GM19239 (cell line): Measurements from ENCODE around the gene SMLR1.
"Not testable (repeated sequence)": the region's sequence is repeated elsewhere in the genome, so short reads cannot be mapped to it uniquely, and the experiment has no call there.

Experiments used
- DNase-seq: peaks from one replicate; pipeline ENCODE4 v3.0.0; 2011; ENCODE audit warnings: low spot score; ENCODE audit not compliant: insufficient read length
- FAIRE-seq: peaks from 2 replicates; lab custom pipeline; 2011; peaks lifted over from hg19 to GRCh38; lab: Jason Lieb, UNC

Gene SMLR1

DNA sequence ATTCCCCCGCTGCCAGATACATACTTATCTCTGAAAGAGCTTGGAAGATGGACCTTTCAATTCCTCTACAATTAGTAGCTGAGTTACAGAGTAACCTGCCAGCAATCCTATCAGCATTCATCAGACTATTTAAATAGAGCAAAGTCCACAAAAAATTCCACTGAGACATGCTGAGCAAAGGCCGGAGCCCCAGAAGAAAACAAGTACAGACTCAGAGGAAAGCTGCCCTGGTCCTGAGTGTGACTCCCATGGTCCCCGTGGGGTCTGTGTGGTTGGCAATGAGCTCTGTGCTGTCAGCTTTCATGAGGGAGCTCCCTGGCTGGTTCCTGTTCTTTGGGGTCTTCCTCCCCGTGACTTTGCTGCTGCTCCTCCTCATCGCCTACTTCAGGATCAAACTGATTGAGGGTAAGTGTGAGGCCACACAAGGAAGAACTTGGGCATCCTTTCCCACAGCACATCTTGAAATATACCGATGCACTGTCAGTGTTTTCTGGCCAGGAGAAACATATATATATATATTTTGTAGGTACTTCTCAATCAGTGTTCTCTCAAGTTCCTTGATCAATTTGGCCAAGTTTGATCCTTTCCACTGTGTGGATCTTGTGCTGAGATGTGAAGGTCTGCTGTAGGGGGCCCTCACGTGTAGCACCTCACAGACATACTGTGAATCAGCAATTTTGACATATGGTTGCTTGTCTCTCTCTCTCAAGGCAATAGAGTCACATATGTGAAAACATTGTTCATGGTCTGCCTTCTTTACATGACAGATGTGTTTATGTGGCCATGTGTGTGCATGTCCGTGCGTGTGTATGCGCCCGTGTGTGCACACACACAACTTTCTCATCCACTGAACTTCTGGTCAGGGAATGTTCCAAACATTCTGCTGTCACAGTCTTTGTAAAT is at the start of gene SMLR1:
Gene SMLR1 (plus strand): TSS at position 160 of the 903 bp plus-strand sequence. CDS start 8 bp downstream, at position 168.
- no peak for DNase-seq

DNA sequence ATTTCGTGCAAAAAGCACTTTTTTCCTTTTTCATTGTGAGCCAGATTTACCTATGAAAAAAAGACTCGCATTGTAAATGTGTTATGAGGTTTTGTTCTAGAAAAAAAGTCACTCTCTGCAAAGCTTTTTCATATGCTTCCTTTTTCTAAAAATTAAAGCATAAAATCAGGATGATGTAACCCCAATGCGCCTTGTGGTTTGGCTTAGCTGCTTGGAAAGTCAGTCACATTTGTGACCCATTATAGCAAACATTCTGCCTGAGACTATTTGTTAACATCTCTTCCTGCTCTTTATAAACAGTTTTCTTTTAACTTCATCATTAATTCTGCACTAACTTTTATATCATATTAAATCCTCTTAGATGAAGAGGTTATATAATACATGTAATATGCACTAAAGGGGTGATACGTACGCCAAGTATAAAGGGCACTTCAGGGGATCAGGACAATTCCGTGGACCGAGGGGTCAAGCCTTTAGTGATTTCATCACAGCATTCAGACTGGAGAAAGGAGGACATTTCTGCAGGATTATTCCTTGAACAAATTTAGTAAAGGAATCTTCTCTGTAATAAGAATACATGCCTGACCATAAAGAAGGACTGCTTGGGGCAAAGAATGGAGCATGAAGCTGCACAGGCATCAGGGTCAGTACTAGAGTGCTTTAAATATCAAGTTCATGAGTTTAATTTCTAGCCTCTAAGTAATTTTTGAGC is 48.1 kb upstream of the SMLR1 start:
- DNase-seq, result no peak
- FAIRE-seq, result no peak

More for the DNA sequence above, at the start of gene SMLR1:
- FAIRE-seq, result no peak

DNA sequence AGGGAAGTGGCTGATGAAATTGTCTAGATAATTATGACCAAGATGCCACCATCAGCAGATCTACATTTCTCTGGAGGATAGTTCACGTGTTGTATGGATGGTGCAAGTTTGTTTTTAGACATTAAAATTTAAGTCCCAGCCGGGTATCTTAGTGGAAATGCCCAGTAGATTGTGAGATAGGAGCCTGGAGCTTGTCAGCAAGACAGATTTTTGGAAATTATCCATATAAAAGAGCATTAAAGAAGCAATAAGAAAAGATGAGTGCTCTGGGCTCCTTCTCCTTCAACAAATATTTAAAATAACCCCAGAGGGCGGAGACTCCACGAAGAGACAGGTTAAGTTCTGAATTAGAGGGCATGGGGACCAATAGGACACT is 47.6 kb upstream of the SMLR1 start:
- FAIRE-seq (no peak), DNase-seq (no peak)

DNA sequence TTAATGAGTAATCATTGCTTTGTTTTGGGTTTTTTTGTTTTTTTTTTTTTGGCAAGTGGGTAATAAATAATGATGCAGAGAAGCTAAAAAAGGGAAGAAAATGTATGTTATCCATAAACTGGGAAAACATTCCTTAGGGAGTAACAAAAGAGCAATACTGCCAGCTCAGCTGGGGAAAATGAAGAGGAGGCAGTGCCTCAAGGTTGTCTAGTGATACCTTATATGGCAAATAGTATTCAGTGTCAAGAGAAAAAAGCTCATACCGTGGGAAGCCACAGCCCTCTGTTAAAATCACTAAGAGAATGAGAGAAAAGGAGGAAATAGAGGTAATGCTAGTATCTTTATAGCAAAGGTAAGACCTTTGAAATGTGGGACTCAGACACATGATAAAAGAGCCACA is 47.1 kb upstream of the SMLR1 start:
- DNase-seq (no peak), FAIRE-seq (no peak)

DNA sequence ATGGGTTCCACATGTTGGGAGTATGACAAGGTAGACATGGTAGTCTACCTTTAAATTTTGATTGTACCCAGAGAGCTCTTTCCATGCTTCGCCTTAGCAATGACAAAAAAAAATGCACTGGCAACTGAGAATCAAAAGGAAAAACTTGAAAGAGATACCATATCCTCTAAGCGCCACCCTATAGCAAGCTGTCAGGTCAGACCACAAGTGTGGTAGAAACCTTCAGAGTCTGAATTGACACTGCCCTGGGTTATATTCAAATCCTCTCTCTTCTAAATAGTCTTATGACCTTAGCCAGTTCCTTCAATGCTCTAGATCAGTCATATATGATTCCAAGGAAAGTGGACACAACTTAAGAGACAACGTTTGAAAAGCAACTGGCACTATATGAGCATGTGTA is 45.6 kb upstream of the SMLR1 start:
- no peak for DNase-seq
- no peak for FAIRE-seq

DNA sequence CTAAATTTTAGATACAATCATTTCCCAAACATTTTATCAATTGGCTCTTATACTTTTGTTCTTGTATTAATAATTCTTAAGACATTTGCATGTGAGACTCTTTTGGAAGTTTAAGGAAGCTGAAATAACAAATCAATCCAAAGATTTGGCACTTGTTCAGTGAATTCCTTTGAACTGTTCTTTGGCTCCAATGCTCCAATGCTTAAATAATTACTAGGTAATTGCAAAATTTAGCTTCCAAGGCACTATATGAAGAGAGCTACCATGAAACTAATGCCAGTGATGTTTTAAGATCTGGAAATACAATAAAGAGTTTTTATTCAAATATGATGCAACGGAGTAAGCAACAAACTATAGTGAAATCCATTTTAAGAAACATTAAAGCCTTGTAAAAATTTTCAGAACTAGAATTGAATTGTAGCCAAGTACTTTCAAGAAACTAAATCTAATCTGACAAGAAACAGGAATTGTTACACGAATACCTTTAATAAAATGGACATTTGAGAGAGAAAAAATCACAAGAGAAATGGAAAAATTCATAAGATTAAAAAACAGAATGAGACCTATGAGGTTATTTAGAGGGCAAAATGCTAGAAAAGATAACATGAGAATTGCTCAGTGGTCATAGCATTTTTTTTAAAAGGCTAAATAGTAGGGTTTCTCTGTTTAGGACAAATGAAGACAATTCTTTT is 43.6 kb upstream of the SMLR1 start:
- DNase-seq (no peak), FAIRE-seq (no peak)

DNA sequence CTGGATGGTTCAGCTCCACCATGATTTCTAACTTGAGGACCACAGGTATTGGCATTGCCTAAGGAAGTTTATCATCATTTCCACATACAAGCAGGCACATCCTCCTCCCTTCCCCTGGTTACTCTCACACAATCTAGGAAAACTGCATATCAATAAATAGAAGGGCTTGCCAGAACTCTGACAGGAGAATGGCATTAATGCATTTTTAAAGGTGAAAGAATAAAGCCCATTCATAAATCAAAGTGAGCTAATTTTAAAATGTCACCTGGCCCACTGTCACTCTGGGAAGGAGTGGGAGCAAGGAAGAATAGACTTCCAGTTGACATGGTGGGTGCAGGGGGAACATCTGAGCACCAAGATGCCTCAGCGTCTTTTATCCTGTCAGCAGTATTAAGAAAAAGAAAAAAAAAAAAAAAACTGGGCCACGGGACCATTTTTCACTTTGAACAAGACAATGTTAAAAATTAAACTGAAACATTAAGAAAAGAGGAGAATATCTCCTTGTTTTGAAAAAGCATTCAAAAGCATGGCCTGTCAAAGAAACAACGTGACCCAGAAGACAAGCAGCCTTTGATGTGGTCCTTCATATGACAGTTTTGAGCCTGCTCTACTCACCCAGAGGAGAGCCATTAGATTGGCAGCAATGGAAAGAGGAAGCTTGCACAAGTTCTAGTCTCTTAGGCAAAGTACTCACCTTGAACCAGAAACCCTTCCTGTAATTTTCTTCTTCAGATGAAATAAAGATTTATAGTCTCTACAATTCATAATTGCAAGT is 39.3 kb upstream of the SMLR1 start:
- FAIRE-seq (no peak), DNase-seq (no peak)

DNA sequence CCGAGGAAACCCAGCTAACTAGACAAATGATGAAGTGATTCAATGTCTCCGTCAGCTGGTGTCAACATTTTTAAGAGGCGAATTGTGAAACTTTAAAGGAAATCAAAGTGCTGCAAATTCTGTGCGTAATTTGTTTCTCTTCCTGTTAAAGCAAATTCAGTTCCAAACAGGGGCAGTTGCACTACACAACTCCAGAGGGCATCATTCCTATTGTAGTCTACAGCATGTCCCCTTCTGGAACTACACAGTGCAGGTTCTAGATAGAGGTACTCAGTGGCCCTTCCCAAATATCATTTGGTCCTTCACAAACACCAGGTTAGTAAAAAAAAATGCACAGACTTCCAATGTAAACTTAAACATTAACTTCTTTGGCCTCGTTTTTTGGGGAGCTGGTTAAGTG is 38.3 kb upstream of the SMLR1 start:
- DNase-seq (no peak), FAIRE-seq (no peak)

DNA sequence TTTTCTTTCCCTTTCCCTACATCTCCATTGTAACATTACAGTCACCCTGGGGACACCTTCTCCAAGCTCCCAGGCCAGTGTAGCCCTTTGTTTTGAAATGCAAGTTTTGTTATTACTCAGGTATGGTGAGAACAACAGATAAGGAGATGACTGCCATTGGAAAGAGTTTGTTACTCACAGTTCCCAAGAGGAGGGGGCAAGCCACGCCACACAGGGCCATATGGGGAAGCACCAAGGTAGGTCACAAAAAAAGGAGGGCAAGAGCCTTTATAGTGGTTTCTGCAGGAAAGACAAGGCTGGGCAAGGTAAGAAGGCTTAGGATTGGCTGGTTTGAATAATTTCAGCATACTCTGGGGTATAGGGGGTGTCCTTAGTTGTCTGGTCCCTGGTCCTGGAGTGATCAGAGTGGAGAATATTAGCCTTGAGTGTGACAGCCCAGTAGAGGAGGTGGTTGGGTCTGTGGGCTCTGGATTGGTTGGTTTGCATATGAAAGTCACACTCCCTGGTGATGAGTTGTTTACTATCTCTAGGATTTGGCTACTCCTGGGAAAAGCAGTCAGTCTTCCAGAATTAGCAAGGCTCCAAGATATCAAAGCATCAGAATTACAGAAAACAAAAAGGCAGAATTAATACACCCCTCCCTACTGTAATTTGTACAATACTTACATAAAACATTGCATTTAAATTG is 33.1 kb upstream of the SMLR1 start:
- FAIRE-seq (no peak), DNase-seq (no peak)

DNA sequence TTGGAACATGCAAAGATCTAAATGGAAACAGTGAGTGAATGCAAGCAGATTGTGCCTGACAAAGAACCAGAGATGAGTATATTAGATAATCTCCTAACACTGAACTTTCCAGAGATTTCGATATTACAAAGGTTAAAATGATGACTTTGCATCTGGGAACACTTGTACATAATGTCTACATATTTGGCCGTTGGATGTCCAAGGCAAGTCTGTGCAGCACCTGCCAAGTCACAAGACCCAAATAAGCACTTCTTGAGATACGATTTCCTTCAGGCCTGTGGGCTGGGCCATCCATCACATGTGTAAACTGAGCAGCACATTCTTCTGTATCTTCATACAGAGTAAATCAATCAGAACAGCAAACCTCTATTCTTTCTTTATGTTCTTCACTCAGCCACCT is 32.5 kb upstream of the SMLR1 start:
- no peak for DNase-seq
- no peak for FAIRE-seq

DNA sequence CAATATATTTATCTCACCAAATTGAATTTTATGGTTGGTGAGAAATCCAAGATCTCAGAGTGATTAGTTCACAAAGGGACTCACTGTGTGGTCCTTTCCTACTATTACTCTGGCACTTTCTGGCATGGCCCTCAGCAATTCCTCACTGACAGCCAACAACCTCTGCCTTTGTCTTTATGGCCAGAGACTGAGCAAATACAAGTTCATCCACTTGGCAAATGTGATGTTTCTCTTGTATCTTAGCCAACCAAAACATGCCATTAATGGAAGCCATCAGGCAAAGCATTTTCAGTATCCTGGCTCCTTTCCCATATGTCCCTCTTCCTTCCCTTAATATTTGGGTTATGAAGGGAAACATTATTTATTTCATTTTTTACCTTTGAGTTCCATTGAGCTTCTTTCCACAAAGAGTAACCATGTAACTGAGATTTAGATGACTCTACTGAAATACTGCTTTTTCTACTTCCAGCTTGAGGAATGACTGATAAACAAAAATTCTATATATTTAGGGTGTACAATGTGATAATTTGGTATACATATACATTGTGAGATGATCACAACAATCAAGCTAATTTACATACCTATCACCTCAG is 30.8 kb upstream of the SMLR1 start:
- FAIRE-seq, result no peak
- no peak for DNase-seq

DNA sequence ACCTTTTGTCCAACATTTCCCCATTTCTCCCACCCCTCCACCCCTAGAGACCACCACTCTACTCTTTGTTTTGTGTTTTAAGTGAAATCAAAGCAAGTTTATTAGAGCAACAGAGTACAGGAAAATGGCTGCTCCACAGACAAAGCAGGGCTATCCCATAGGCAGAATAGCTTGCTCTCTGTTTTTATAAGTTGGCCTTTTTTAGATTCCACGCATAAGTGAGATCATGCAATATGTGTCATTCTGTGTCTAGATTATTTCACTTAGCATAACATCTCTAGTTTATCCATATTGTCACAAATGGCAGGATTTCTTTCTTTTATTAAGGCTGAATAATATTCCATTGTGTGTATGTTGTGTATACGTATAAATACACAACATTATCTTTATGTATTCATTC is 30.1 kb upstream of the SMLR1 start:
- FAIRE-seq, result no peak
- DNase-seq, result no peak

DNA sequence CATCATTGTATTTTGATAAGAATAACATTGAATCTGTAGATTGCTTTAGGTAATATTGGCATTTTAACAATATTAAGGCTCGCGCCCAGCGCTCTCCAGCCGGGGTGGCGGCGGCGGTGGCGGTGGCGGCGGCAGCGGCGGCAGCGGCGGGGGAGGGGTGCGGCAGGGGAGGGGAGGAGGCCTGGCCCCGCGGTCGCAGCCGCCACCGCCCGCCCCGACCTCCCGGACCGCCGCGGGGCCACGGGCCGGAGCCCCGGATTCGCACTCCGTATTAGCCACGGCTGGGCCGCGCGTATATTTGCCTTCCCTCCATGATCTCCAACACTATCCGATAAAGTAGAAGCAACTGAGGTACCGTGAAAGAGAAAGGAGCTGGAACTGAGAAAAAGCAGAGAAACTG is 25.8 kb upstream of the SMLR1 start:
- FAIRE-seq, DNase-seq: not testable (repeated sequence)

DNA sequence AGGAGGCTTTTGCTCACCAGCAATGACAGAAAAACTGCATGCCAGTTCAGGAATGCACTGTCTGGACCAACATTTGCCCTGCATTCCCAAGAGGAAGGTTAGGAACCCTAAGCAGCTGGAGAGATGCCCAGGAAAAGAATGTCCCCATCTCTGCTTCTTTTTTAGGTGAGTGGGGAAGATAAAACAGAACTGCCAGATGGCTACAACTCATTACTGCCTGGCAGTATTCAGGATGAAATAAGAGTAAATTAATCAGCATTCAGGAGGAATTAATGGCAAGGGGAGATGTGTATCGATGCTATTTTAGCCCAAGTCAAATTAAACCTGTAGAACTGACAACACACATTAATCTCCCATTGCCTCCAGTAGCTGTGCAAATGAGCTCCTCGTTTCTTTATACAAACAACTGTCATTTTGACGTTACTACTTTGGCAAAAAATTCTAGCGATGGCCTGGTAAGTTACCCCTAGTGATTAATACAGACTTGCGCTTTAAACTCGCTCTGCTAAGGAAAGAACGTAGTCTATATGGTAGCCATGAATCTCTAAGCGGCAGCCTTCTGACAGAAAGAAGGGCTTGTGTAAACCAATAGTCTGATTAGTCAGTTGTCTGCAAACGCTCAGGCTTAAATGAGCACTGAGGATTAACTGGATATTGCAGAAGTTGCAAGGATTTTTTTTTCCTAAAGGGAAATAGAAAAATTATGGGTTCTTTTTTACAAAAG is 16.7 kb upstream of the SMLR1 start:
- DNase-seq, result no peak
- no peak for FAIRE-seq

DNA sequence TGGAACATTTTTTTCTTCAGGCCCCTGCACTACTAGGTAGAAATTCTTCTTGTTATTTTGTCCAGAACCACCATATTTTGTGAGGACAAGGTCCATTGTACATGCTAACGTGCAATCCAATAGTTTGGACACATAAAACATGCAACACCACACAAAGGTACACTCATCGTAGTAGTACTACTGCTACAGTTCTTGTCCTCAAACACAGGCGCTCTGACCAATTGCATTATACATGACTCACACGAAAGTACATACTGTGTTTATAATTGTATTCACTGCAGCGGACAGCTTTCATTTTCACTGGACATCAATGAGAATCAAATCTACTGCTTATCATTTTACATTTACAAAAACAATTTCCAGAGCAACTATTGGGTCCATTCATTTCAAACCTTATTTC is 15.3 kb upstream of the SMLR1 start:
- no peak for FAIRE-seq
- DNase-seq, result no peak

DNA sequence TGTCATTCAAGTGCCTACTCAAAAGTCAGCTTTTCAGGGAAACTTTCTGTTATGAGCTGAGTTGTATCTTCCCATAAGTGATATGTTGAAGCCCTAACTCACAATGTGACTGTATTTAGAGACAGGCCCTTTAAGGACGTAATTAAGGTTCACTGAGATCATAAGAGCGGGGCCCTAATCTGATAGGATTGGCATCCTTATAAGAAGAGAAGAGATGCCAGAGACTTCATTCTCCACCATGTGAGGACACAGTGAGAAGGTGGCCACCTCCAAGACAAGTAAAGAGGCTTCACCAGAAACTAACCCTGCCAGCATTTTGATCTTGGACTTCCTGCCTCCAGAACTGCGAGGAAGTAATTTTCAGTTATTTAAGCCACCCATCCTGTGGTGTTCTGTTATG is 12.7 kb upstream of the SMLR1 start:
- FAIRE-seq (no peak), DNase-seq (no peak)

DNA sequence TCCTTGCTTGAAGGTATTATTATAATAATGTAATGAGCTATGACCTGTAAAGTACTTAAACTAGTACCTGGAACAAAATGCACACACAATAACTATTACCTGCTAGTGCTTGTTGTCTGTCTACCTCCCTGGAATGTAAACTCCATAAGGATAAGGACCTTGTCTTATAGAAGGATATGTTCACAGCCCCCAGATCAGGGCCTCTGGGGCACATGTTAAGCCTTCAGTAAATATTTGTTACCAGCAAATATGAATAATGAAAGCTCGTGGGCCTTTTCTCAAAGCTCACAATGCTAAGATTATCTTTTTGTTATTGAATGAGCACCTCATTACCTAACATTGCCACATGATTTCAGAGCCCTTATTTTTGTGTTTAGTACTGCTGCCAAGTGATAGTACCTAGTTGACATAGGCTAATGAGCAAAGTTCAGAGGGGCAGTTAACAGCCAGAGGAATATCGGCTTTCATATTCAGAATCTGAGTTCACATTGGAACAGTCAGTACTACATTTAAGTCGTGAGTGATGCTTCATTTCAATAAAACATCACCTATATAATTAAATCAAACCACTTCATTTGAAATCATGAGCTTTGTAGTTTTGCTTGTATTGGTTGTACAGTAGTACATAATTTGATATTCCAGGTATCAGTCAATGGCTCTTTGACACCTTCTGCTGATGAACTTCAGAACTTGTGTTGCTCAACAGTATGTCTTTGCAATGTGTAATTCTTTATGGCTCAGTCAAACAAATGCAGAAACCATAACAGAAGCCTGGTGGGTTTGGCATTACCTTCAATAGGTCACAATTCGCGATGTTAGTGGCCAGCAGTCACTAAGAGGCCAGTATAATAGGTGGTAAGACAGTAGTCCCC is 11.8 kb upstream of the SMLR1 start:
- FAIRE-seq (no peak), DNase-seq (no peak)

DNA sequence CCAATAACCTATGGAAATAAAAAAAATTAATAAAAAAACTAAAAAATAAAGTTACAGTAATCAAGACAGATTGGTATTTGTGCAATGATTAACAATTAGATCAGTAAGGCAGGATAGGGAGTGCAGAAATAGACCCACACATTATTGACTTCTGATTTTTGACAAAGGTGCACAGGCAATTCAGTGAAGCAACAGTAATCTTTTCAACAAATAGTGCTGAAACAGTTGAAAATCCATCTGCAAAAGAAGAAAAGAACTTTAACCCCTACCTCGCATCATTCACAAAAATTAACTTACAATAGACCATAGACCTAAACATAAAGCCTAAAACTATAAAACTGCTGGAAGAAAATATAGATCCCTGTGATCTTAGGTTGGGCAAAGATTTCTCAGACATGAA is 4.5 kb upstream of the SMLR1 start:
- DNase-seq (no peak), FAIRE-seq (no peak)
